Activated CD8-positive, alpha-beta memory T cell treated with anti-CD3 and anti-CD28 coated beads, Interleukin-2, amount 50 U/mL, for 24 hours (primary cell): ENCODE data around the gene RBM26.

Source experiments
- DNase-seq: peaks from one replicate; pipeline ENCODE4 v3.0.0-alpha.2; 2020; ENCODE audit errors: extremely low read depth

Gene RBM26

DNA sequence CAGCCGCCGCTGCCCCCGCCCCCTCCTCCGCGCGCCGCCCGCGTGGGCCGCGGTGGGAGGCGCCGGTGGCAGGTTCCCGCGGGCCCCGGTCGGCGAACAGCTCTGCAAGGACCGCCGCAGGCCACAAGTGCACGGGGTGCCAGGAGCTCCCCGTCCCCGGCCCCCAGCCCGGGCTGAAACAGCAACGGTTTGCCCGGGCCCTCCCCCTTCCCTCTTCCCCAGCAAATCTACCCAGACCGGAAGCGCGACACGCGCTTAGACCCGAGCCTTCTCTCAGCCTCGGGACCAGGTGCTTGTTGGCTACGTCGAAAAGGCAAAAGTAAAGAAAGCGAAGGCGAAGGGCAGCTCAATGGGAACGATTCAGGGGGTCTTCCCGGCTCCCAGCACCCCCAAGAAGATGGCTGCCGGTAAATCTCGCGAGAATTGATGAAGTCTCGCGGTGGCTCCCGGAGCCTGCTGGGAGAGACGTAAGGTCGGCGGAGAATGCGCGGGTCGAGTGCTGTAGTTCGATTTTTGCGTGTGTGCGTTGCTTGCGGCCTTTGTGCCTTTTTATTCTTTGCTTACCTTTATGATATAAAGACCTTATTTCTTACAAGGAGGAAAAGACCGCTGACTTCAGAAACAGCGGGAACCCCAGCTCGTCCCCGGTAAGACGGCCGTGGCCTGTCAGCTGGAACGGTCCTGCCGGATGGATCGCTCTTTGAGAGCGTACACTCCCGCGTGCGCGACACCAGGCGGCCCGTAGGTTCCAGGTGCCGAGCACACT is at the start of gene RBM26:
TSS of gene RBM26 (minus strand) at position 425 of the 766 bp plus-strand sequence. CDS start 481 bp downstream, outside the sequence.
- peak; percentile 80 for DNase-seq

DNA sequence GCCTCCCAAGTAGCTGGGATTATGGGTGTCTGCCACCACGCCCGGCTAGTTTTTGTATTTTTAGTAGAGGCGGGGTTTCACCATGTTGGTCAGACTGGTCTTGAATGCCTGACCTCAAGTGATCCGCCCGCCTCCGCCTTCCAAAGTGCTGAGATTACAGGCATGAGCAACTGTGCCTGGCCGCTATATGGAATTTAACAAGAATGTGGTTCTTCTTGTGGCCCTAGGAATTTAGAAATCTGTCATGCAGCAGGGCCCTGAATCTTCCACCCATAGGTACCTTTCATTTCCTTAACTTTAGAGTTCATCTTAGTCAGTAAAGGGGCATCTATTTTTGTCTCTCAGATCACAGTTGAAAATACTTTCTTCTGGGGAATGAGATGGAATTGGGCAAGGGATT is 49.3 kb upstream of the RBM26 start:
- DNase-seq = no peak

DNA sequence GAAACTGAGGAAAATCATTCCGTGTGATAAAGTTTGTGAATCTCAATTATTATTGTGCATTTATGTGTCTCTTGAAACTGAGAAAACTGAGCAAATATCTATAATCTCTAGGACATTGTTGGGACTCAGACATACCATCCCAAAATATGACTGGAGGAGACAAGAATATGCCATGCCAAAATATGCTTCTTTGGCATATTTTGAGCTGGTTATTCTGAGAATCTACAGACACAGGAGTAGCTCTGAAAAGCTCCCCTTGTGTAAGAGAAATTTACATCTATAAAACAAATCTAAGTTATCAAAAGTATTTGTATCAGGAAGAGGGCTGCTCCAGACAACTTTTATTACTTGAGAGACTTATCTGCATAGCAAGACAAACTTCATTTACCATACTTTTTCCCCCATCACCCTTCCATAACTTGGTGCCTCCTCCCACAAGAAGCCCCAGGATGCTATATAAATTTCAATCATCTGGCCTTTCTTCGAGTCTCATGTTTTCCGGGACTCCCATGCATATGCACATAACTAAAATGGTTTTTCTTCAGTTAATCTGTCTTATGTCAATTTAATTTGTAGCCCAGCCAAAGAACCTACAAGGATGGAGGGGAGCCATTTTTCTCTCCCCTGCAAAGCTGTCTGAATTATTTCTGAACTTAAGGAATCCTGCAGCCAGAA is 46.3 kb upstream of the RBM26 start:
- DNase-seq = no peak

DNA sequence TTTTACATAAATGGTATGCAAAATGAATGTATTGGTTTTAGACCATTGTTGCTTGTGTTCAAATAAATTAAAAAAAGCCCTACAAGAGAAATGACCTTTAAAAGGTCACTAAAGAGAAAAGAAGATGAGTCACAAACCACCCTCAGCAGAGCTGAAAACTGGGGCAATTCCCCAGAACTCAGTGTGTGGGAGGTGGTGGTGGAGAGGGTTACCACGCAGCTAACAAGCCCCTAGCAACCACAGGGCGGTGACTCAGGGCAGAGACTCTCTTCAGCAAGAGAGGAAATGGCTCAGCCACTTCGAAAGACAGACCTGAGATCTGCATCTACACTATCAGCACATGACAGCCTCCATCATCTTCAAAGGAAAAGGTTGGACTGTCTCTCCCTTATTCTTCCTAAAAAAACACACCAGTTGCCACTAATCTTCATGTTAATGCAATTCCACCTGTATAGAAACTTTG is 45.5 kb upstream of the RBM26 start:
- peak; percentile 91 for DNase-seq

GRCh38 chr13:79450110-79450509 is 44.1 kb upstream of the RBM26 start:
- no peak for DNase-seq

DNA sequence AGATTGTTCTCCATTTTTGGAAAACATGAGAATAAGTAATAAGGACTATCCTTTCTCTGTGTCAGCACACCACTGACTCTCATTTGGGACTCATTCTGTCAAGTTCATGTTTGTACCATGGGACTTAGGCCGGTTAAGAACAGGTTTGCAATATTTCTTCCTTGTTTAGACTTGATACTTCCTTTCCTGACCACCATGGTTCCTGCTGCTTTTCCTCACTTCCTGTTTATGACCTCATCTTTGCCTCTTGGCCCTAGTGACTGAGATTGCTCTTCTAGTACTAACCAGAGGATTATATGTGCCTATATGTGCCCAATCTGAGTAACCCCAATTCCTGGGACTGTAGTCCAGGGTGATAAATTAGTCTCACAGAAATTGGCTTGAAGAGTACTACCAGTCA is 42.4 kb upstream of the RBM26 start:
- no peak for DNase-seq

DNA sequence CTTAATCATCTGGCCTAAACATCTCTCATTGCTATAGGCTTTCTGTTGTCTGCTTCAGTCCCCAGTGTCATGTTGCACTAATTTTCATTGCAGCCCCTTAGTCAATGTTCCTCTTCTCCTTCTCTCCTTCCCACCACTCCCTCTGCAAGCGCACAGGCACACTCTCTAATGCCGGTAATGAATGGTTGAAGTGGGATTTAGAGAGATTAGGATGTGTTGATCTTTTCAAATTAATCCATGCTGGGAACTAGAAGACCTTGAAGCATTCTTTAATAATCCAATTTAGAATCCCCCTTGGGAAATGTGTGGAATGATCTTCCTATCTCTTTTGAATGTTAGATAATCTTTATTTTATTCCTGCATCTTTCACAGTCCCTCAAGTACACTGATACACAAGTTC is 41.7 kb upstream of the RBM26 start:
- no peak for DNase-seq

- DNase-seq = no peak
Observed at GRCh38 chr13:79447141-79447540, 41.1 kb upstream of the RBM26 start.

DNA sequence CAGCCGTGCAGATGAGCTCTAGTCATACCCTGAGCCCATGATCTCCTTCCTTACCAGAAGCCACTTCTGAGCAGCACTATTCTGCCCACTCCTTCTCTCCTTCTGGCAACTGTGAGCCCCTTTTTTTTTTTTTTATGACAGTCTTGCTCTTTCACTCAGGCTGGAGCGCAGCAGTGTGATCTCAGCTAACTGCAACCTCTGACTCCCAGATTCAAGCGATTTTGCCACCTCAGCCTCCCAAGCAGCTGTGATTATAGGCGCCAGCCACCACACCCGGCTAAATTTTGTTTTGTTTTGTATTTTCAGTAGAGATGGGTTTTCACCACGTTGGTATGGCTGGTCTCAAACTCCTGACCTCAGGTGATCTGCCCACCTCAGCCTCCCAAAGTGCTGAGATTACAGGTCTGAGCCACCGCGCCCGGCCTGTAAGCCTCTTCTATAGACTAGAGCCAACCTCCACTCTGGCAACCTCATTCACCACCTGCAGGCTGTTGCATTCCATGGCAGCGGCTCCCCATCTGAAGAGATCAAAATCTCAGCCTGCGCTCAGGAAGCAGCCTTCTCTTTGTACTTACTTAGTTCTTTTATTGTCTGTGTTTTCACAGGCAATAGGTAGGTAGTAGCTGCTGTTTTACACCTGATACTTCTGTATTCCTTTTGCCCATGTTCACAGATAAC is 40.1 kb upstream of the RBM26 start:
- DNase-seq = no peak

- no peak for DNase-seq
Observed at GRCh38 chr13:79442706-79443105, 36.7 kb upstream of the RBM26 start.

DNA sequence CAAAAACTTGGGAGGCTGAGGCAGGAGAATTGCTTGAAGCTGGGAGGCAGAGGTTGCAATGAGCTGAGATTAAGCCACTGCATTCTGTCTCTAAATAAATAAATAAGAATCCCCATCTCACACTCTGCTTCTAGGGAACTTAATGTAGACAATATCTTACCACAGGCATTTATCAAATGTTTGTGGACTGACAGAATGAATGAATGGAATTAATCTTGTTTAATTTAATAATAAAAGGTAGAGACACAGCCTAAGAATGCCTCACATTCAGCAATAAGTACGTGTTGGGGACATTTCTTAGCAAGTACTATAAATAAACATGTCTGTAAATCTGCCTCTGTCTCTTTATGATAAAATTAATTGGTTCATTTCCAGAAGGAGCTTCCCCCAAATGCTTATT is 36.2 kb upstream of the RBM26 start:
- no peak for DNase-seq

- DNase-seq = no peak
Observed at GRCh38 chr13:79440958-79441528, 35.0 kb upstream of the RBM26 start.

- DNase-seq = no peak
Observed at GRCh38 chr13:79439275-79439674, 33.2 kb upstream of the RBM26 start.

- DNase-seq = no peak
Observed at GRCh38 chr13:79435561-79435990, 29.5 kb upstream of the RBM26 start.

GRCh38 chr13:79434556-79434955 is 28.5 kb upstream of the RBM26 start:
- no peak for DNase-seq

GRCh38 chr13:79432992-79433391 is 26.9 kb upstream of the RBM26 start:
- DNase-seq = no peak

- DNase-seq = no peak
Observed at GRCh38 chr13:79432086-79432485, 26.0 kb upstream of the RBM26 start.

- DNase-seq = no peak
Observed at GRCh38 chr13:79429309-79429708, 23.3 kb upstream of the RBM26 start.

GRCh38 chr13:79427883-79428282 is 21.8 kb upstream of the RBM26 start:
- DNase-seq = no peak

DNA sequence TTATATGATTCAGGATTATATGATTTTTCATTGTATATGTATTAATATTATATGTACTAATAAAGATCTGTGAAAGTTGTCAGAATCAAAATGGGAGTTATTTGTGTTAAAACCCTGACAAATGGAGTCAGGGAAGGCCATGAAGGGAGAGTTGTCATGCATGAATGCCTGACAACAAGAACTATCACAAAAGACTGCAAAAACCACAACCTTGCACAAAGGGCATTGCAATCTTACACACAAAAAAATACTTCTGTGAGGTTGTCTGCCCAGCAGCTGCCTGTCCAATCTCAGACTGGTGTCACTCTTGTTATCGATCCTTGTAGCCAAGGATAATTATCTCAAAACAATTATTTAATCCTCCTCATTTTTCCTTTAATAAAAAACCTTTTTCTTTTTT is 21.2 kb upstream of the RBM26 start:
- no peak for DNase-seq

- DNase-seq = no peak
Observed at GRCh38 chr13:79423801-79424642, 18.0 kb upstream of the RBM26 start.
